GM12801 (cell line): ENCODE measurements around the gene TMEM207.

Source experiments
- CTCF ChIP-seq: IDR thresholded peaks from one replicate; pipeline ENCODE4 v1.5.1; 2011; ENCODE audit warnings: control low read depth; ENCODE audit not compliant: insufficient read length; ENCODE audit errors: extremely low read depth

Gene TMEM207

GRCh38 chr3:190492966-190493365 is 43.3 kb upstream of the TMEM207 start:
- TF ChIP-seq CTCF = no peak

- TF ChIP-seq CTCF = no peak
Observed at GRCh38 chr3:190492129-190492528, 42.4 kb upstream of the TMEM207 start.

GRCh38 chr3:190491533-190492054 is 41.9 kb upstream of the TMEM207 start:
- no peak for TF ChIP-seq CTCF

- TF ChIP-seq CTCF = no peak
Observed at GRCh38 chr3:190486908-190487607, 37.4 kb upstream of the TMEM207 start.

GRCh38 chr3:190486533-190486864 is 36.8 kb upstream of the TMEM207 start:
- no peak for TF ChIP-seq CTCF

- TF ChIP-seq CTCF = no peak
Observed at GRCh38 chr3:190485830-190486532, 36.3 kb upstream of the TMEM207 start.

GRCh38 chr3:190481779-190482178 is 32.1 kb upstream of the TMEM207 start:
- TF ChIP-seq CTCF = no peak
